Neural cell (in vitro differentiated cells): ENCODE measurements around the gene PTPRD.

Experiments used
- CTCF ChIP-seq: fragments of 450-650 bp; IDR thresholded peaks from 2 replicates; pipeline ENCODE4 v1.5.1; 2014; ENCODE audit warnings: antibody characterized with exemption, mild to moderate bottlenecking, moderate library complexity; ENCODE audit not compliant: poor library complexity, severe bottlenecking
- EP300 ChIP-seq: fragments of 450-650 bp; conservative IDR thresholded peaks from 2 replicates; pipeline ENCODE4 v1.6.1; 2014; ENCODE audit warnings: antibody characterized with exemption, mild to moderate bottlenecking, moderate library complexity; ENCODE audit not compliant: poor library complexity, severe bottlenecking
- EZH2 ChIP-seq: fragments of 200-600, 300-800 bp; shearing (Covaris generic), sonication (generic); IDR thresholded peaks from 2 replicates; pipeline ENCODE4 v1.6.1; 2014; ENCODE audit warnings: antibody characterized with exemption, low read length, borderline replicate concordance, mild to moderate bottlenecking; ENCODE audit not compliant: insufficient read depth, poor library complexity, severe bottlenecking
- MXI1 ChIP-seq: fragments of 450-650 bp; conservative IDR thresholded peaks from 2 replicates; pipeline ENCODE4 v1.6.1; 2014; ENCODE audit warnings: antibody characterized with exemption, mild to moderate bottlenecking; ENCODE audit not compliant: poor library complexity, severe bottlenecking
- POLR2AphosphoS5 ChIP-seq: IDR thresholded peaks from 2 replicates; pipeline ENCODE4 v1.6.1; 2012
- REST ChIP-seq: IDR thresholded peaks from 2 replicates; pipeline ENCODE4 v1.6.1; 2012; ENCODE audit warnings: borderline replicate concordance
- TAF1 ChIP-seq: IDR thresholded peaks from 2 replicates; pipeline ENCODE4 v1.6.1; 2012; ENCODE audit warnings: low read depth

GRCh38 chr9:9752722-9753121, 860.1 kb downstream of the PTPRD start:
- TF ChIP-seq EZH2 (no peak), CTCF (no peak), TAF1 (no peak), MXI1 (no peak), REST (no peak), POLR2AphosphoS5 (no peak), EP300 (no peak)
